Colonic mucosa (tissue), 4 donors: ENCODE results near the gene WNK1. TPM values are rescaled to one million over a fixed set of nuclear protein-coding genes. Genes with fewer than 3 reads are reported as not detected.

Source experiments
- DNase-seq: peaks from one replicate; pipeline ENCODE4 v3.0.0-alpha.2; 2020
- H3K27ac ChIP-seq: fragments of 200-600 bp; one replicate; pipeline ENCODE4 v1.8.0; 2021
- H3K27me3 ChIP-seq: fragments of 200-600 bp; one replicate; pipeline ENCODE4 v1.8.0; 2021
- H3K36me3 ChIP-seq: fragments of 200-600 bp; one replicate; pipeline ENCODE4 v1.8.0; 2021
- H3K4me1 ChIP-seq: fragments of 200-600 bp; one replicate; pipeline ENCODE4 v1.8.0; 2021; ENCODE audit warnings: mild to moderate bottlenecking
- H3K4me3 ChIP-seq: fragments of 200-600 bp; one replicate; pipeline ENCODE4 v1.8.0; 2021
- H3K9ac ChIP-seq, 2 donors: one replicate each; pipeline ENCODE4 v1.7.0; 2013; ENCODE audit warnings: control low read depth in 2 of 2, low read depth in 2 of 2, low read length in 2 of 2
- H3K9me3 ChIP-seq: fragments of 200-600 bp; one replicate; pipeline ENCODE4 v1.8.0; 2021
- intact Hi-C: fragments of 100-400 bp; cut with DNase I; formaldehyde crosslinking; loops from one replicate; pipeline ENCODE4 v1.14.1; 2022
- total RNA-seq, 2 donors: library from RNA; stranded (reverse); fragmentation: NEBNext Ultra II Directional in 1 of 2; extraction: Animal tissue kit (Norgen Biotek cat#: 25700) in 1 of 2; gene quantifications; one replicate each; pipeline ENCODE4 v1.2.1, GENCODE V29; 2021
- TF ChIP-seq, protein P1 (sequence below): fragments of 200-600 bp; IDR thresholded peaks from one replicate; pipeline ENCODE4 v1.8.0; 2022; ENCODE audit warnings: antibody characterized with exemption, mild to moderate bottlenecking
- donor health status: healthy.
- donor health status: DM: no; HTN: no; CAD: no.
- donor health status: DM: no; HTN: no; CAD: no.

The WNK1 gene
- total RNA-seq, 2 donors from 2014 or later, result 81.8 to 85.8 TPM

GRCh38 chr12:725076-725475 lies 27.3 kb upstream of the WNK1 start:
- no peak for DNase-seq
- TF ChIP-seq, protein P1, sequence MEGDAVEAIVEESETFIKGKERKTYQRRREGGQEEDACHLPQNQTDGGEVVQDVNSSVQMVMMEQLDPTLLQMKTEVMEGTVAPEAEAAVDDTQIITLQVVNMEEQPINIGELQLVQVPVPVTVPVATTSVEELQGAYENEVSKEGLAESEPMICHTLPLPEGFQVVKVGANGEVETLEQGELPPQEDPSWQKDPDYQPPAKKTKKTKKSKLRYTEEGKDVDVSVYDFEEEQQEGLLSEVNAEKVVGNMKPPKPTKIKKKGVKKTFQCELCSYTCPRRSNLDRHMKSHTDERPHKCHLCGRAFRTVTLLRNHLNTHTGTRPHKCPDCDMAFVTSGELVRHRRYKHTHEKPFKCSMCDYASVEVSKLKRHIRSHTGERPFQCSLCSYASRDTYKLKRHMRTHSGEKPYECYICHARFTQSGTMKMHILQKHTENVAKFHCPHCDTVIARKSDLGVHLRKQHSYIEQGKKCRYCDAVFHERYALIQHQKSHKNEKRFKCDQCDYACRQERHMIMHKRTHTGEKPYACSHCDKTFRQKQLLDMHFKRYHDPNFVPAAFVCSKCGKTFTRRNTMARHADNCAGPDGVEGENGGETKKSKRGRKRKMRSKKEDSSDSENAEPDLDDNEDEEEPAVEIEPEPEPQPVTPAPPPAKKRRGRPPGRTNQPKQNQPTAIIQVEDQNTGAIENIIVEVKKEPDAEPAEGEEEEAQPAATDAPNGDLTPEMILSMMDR, result no peak
- Histone ChIP-seq H3K9ac (no peak overlapping the region), H3K27ac (no peak overlapping the region), H3K36me3 (no peaks in the 10 kb centered on the region), H3K27me3 (no peaks in the 10 kb centered on the region), H3K4me1 (no peaks in the 10 kb centered on the region), H3K4me3 (no peak overlapping the region), H3K9me3 (no peaks in the 10 kb centered on the region)
- intact Hi-C loops, result no loop called here

DNA sequence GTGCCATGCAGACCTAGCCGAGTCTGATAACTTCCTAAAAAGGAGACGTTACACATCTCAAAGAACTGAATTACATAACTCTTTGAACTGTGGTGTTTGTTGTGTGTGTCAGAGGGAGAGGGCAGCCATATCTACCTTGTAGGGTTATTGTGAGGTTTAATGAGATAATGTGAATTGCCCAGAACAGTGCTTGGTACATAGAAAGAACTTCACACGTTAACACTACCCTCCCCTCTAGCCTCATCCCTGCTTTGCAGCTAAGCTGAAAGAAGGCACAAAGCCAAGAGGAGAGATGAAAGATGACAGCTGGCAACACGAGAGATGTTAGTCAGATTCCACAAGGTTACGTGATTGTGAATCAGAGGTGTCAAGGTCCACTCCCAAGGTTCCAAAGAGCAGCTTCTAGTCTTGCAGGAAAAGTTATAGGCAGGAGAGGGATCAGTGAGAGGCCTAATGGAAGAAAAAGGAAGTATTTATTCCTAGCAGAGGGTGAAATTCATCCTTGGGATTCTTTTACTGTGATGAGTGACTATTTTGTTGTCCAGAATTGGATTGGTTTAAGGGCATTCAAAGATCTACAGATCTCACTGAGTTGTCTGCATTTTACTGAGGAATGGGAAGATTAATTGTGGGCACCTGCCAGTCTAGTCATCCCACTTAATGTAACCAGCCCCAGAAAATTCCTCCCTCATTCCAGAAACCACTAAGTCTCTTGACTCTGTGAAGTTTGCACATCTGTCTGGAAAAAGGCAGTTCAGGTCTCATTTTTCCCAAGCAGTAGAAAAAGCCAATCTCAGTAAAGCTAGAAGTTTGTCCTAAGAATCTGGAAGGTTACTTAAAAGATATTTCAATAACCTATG lies 25.9 kb upstream of the WNK1 start:
- Histone ChIP-seq H3K4me1 (no peaks in the 10 kb centered on the region), H3K9me3 (no peaks in the 10 kb centered on the region), H3K9ac (no peak overlapping the region), H3K27me3 (no peaks in the 10 kb centered on the region), H3K36me3 (no peaks in the 10 kb centered on the region), H3K27ac (no peak overlapping the region), H3K4me3 (no peak overlapping the region)
- DNase-seq, result no peak
- TF ChIP-seq, protein P1, result no peak
- intact Hi-C loops, result no loop called here

- no peak overlapping the region for H3K27ac ChIP-seq
- TF ChIP-seq, protein P1, result no peak
- H3K9me3 ChIP-seq, result no peaks in the 10 kb centered on the region
Measured at GRCh38 chr12:727321-727720, 25.1 kb upstream of the WNK1 start.

DNA sequence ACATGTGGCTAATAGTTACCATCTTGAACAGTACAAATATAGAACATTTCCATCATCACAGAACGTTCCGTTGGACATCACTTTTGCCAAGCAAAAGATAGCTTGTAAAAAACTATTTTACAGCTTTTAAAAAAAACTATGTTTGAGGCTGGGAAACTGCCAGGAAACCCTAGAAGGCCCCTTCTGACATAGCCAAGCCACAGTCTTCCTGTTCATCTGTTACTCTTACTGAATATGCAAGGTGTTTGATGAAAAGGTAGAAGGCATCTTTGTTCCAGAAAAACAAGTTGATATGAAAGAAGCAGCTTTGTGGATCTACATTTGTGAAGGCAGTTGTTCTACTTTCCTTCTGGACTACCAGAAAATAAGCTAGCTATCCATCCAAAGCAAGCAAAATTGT lies 23.6 kb upstream of the WNK1 start:
- Histone ChIP-seq H3K4me3 (no peak overlapping the region), H3K9me3 (no peaks in the 10 kb centered on the region), H3K27me3 (no peaks in the 10 kb centered on the region), H3K4me1 (no peaks in the 10 kb centered on the region), H3K36me3 (no peaks in the 10 kb centered on the region), H3K27ac (no peak overlapping the region), H3K9ac (no peak overlapping the region)
- TF ChIP-seq, protein P1, result no peak
- DNase-seq, result no peak
- intact Hi-C loops, result no loop called here

More at GRCh38 chr12:727321-727720, 25.1 kb upstream of the WNK1 start:
- Histone ChIP-seq H3K4me1 (no peaks in the 10 kb centered on the region), H3K4me3 (no peak overlapping the region), H3K27me3 (no peaks in the 10 kb centered on the region), H3K36me3 (no peaks in the 10 kb centered on the region), H3K9ac (no peak overlapping the region)
- DNase-seq, result no peak
- intact Hi-C loops, result no loop called here

GRCh38 chr12:729221-729620 lies 23.2 kb upstream of the WNK1 start:
- no peaks in the 10 kb centered on the region for H3K4me1 ChIP-seq
- intact Hi-C loops, result no loop called here
- TF ChIP-seq, protein P1, result no peak
- H3K27me3 ChIP-seq, result no peaks in the 10 kb centered on the region
- H3K4me3 ChIP-seq, result no peak overlapping the region
- H3K9ac ChIP-seq, result no peak overlapping the region
- no peak for DNase-seq
- H3K36me3 ChIP-seq, result no peaks in the 10 kb centered on the region
- H3K27ac ChIP-seq, result no peak overlapping the region
- H3K9me3 ChIP-seq, result no peaks in the 10 kb centered on the region
